Suprapubic skin (tissue), 4 donors: ENCODE measurements around the gene SLC11A1. TPM values are rescaled to one million over a fixed set of nuclear protein-coding genes. Genes with fewer than 3 reads are reported as not detected.
A peak's percentile ranks its signal among the peaks of the same experiment; 100 is the strongest.

Experiments
- DNase-seq, 2 donors: peaks; one replicate each; pipeline ENCODE4 v3.0.0-alpha.2; 2019; ENCODE audit warnings: low spot score in 2 of 2
- H3K27ac ChIP-seq: fragments of 200-600 bp; sonication (generic); one replicate; pipeline ENCODE4 v1.5.1; 2019
- H3K27me3 ChIP-seq: fragments of 200-600 bp; sonication (generic); one replicate; pipeline ENCODE4 v1.5.1; 2019
- H3K36me3 ChIP-seq: fragments of 200-600 bp; sonication (generic); one replicate; pipeline ENCODE4 v1.5.1; 2019
- H3K4me1 ChIP-seq: fragments of 200-600 bp; sonication (generic); one replicate; pipeline ENCODE4 v1.5.1; 2019
- H3K4me3 ChIP-seq: fragments of 200-600 bp; sonication (generic); one replicate; pipeline ENCODE4 v1.5.1; 2019; ENCODE audit warnings: mild to moderate bottlenecking
- H3K9me3 ChIP-seq: fragments of 200-600 bp; sonication (generic); one replicate; pipeline ENCODE4 v1.5.1; 2019
- EP300 ChIP-seq: sonication (generic); formaldehyde crosslinking; IDR thresholded peaks from one replicate; pipeline ENCODE4 v1.6.1; 2017; ENCODE audit warnings: antibody characterized with exemption
- POLR2A ChIP-seq, 2 donors: fragments of 450-650 bp; IDR thresholded peaks; one replicate each; pipeline ENCODE4 v1.6.1; 2017; ENCODE audit warnings: antibody characterized with exemption in 2 of 2, mild to moderate bottlenecking in 2 of 2, moderate library complexity in 2 of 2
- POLR2AphosphoS5 ChIP-seq, 3 donors: sonication (generic); formaldehyde crosslinking; IDR thresholded peaks; one replicate each; pipeline ENCODE4 v1.6.1; 2017; ENCODE audit warnings: antibody characterized with exemption in 3 of 3
- WGBS: methylation state at CpG from one replicate; pipeline ENCODE4 v1.1.5; 2018; 5-methylcytosine and 5-hydroxymethylcytosine counted together
- total RNA-seq, 4 donors: library from RNA; depleted of rRNA; stranded (reverse); fragments of >200 nt; gene quantifications; one replicate each; pipeline ENCODE4 v1.1.0, GENCODE V29; 2016
- TF ChIP-seq, protein P1 (sequence below), 2 donors: fragments of 200-600 bp in 1 of 2; fragments of 450-650 bp in 1 of 2; sonication (generic) in 1 of 2; IDR thresholded peaks; one replicate each; pipeline ENCODE4 v1.5.1; 2016 to 2019; ENCODE audit warnings: antibody characterized with exemption in 2 of 2, mild to moderate bottlenecking in 1 of 2, moderate library complexity in 1 of 2

The SLC11A1 gene
- total RNA-seq, 4 donors from 2014 or later, result 0.78 to 16.1 (median 7.6) TPM

DNA sequence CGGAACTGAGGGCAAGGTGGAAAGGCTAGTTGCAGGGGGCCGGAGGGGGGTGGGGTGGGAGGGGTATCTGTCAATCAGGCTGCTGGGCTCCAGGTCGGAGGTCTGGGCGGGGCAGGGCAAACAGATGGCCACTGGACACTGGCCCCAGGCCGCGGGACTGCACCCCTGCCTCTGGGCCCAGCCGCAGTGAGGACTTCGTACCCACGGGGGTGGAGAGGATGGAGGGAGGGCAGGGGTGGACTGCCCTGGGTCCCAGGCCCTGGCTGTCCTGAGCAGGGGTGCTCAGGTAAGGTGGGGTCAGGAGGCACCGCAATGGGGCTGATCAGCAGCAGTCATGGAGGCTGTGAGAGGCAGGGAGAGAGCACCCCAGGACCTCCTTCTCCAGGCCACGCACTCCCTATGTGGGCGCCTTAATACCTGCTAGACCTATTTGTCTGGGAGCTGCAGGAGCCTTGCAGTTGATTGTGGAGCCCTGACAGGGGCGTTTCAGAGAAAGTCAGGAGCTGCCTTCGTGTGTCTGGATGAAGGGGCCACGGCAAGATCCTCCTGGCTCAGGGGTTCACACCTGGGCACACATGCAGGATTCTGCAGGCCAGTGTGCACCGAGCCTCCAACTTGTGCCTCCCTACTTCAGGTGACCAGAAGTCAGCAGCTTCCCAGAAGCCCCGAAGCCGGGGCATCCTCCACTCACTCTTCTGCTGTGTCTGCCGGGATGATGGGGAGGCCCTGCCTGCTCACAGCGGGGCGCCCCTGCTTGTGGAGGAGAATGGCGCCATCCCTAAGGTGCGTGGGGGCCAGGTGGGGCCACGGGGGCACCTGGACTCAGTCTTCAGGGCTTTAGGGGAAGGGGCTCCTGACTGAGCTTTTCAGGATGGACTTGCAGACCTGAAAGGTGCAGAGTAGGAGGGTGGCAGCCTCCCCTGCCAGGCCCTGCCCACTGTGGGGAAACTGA lies 19.1 kb downstream of the SLC11A1 start:
- DNase-seq, result peak in 1 of 2 donors; percentile 72
- Histone ChIP-seq H3K27ac (peak overlapping the region; percentile 100), H3K4me3 (peak overlapping the region; percentile 96), H3K27me3 (no peaks in the 10 kb centered on the region), H3K4me1 (peaks cover 85% of the 10 kb centered on the region), H3K9me3 (no peaks in the 10 kb centered on the region), H3K36me3 (peaks cover 32% of the 10 kb centered on the region)
- no peak for TF ChIP-seq EP300
- no peak for TF ChIP-seq POLR2AphosphoS5 (IDR thresholded peaks at IDR 0.05)
- TF ChIP-seq POLR2A (IDR thresholded peaks at IDR 0.05), result no peak
- TF ChIP-seq, protein P1, sequence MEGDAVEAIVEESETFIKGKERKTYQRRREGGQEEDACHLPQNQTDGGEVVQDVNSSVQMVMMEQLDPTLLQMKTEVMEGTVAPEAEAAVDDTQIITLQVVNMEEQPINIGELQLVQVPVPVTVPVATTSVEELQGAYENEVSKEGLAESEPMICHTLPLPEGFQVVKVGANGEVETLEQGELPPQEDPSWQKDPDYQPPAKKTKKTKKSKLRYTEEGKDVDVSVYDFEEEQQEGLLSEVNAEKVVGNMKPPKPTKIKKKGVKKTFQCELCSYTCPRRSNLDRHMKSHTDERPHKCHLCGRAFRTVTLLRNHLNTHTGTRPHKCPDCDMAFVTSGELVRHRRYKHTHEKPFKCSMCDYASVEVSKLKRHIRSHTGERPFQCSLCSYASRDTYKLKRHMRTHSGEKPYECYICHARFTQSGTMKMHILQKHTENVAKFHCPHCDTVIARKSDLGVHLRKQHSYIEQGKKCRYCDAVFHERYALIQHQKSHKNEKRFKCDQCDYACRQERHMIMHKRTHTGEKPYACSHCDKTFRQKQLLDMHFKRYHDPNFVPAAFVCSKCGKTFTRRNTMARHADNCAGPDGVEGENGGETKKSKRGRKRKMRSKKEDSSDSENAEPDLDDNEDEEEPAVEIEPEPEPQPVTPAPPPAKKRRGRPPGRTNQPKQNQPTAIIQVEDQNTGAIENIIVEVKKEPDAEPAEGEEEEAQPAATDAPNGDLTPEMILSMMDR (IDR thresholded peaks at IDR 0.05), result no peak
- 13% methylated on average over 7 of the region's 24 CpGs for WGBS

DNA sequence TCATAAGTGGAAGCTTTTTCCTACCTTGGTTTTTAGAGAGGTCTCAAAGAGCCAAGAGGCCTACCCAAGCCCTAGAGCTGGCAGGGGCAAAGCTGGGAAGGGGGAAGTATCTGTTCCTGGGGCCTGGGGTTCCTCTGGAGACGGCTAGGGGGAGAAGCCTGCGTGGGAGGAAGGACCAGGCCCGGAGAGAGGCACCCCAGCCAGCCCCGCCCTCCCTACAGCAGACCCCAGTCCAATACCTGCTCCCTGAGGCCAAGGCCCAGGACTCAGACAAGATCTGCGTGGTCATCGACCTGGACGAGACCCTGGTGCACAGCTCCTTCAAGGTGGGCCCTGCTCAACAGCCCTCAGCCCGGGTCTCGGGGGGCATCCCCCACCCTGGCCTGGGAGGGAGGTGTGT lies 19.8 kb downstream of the SLC11A1 start:
- TF ChIP-seq POLR2A (IDR thresholded peaks at IDR 0.05) (no peak), POLR2AphosphoS5 (IDR thresholded peaks at IDR 0.05) (no peak), EP300 (no peak)
- TF ChIP-seq, protein P1 (IDR thresholded peaks at IDR 0.05), result no peak
- peaks cover 84% of the 10 kb centered on the region for H3K4me1 ChIP-seq
- no peaks in the 10 kb centered on the region for H3K9me3 ChIP-seq
- WGBS, result 6% methylated on average over 3 of the region's 9 CpGs
- DNase-seq, result no peak
- peak overlapping the region; percentile 100 for H3K27ac ChIP-seq
- H3K36me3 ChIP-seq, result peaks cover 32% of the 10 kb centered on the region
- H3K4me3 ChIP-seq, result peak overlapping the region; percentile 96
- no peaks in the 10 kb centered on the region for H3K27me3 ChIP-seq

DNA sequence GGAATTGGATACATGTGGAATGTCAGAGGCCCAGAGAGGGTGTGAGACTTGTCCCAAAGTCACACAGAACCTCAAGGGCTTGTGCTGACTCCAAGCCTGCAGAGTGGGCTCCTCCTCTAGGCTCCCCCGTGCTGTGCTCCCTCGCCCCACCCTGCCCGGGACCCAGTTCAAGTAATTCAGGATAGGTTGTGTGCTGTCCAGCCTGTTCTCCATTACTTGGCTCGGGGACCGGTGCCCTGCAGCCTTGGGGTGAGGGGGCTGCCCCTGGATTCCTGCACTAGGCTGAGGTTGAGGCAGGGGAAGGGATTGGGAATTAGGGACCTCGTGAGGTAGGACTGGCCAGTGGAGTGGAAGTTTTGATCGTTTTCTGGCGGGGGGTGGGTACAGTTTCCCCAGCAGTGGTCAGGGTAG lies 20.4 kb downstream of the SLC11A1 start:
- Histone ChIP-seq H3K27me3 (no peaks in the 10 kb centered on the region), H3K36me3 (peaks cover 32% of the 10 kb centered on the region), H3K9me3 (no peaks in the 10 kb centered on the region), H3K27ac (no peak overlapping the region), H3K4me3 (peak overlapping the region; percentile 96), H3K4me1 (peaks cover 84% of the 10 kb centered on the region)
- WGBS, result 42% methylated on average over 2 of the region's 8 CpGs
- no peak for DNase-seq
- no peak for TF ChIP-seq POLR2AphosphoS5 (IDR thresholded peaks at IDR 0.05)
- no peak for TF ChIP-seq POLR2A (IDR thresholded peaks at IDR 0.05)
- TF ChIP-seq EP300, result no peak
- TF ChIP-seq, protein P1 (IDR thresholded peaks at IDR 0.05), result no peak

GRCh38 chr2:218402911-218403411 lies 20.9 kb downstream of the SLC11A1 start:
- H3K27me3 ChIP-seq, result no peaks in the 10 kb centered on the region
- peak in 1 of 2 donors; percentile 71 for DNase-seq
- peaks cover 32% of the 10 kb centered on the region for H3K36me3 ChIP-seq
- H3K27ac ChIP-seq, result no peak overlapping the region
- H3K9me3 ChIP-seq, result no peaks in the 10 kb centered on the region
- 77% methylated on average over 17 of the region's 26 CpGs for WGBS
- no peak for TF ChIP-seq EP300
- TF ChIP-seq, protein P1 (IDR thresholded peaks at IDR 0.05), result no peak
- TF ChIP-seq POLR2A (IDR thresholded peaks at IDR 0.05), result no peak
- no peak for TF ChIP-seq POLR2AphosphoS5 (IDR thresholded peaks at IDR 0.05)
- H3K4me3 ChIP-seq, result no peak overlapping the region
- H3K4me1 ChIP-seq, result peaks cover 84% of the 10 kb centered on the region

GRCh38 chr2:218403810-218404209 lies 21.7 kb downstream of the SLC11A1 start:
- TF ChIP-seq POLR2A (IDR thresholded peaks at IDR 0.05), result no peak
- TF ChIP-seq, protein P1 (IDR thresholded peaks at IDR 0.05), result no peak
- TF ChIP-seq POLR2AphosphoS5 (IDR thresholded peaks at IDR 0.05), result no peak
- no peak for TF ChIP-seq EP300
- peaks cover 76% of the 10 kb centered on the region for H3K4me1 ChIP-seq
- H3K36me3 ChIP-seq, result peaks cover 32% of the 10 kb centered on the region
- no peak overlapping the region for H3K4me3 ChIP-seq
- DNase-seq, result no peak
- H3K9me3 ChIP-seq, result no peaks in the 10 kb centered on the region
- WGBS, result 58% methylated on average over 7 of the region's 7 CpGs
- no peaks in the 10 kb centered on the region for H3K27me3 ChIP-seq
- no peak overlapping the region for H3K27ac ChIP-seq
